HG02938 (cell line): ENCODE results near the gene TNRC6C.

Experiments used
- ATAC-seq: cut with Tn5 transposase; IDR thresholded peaks from one replicate; pipeline ENCODE4 v1.9.1; 2021; ENCODE audit warnings: mild to moderate bottlenecking, moderate library complexity; ENCODE audit not compliant: unreplicated experiment

Gene TNRC6C

GRCh38 chr17:78123258-78123929 lies 164.9 kb downstream of the TNRC6C start:
- ATAC-seq = no peak

- no peak for ATAC-seq
These were observed 165.8 kb downstream of the TNRC6C start for GRCh38 chr17:78124081-78124835.

- no peak for ATAC-seq
These were observed 166.3 kb downstream of the TNRC6C start for GRCh38 chr17:78124836-78125137.

GRCh38 chr17:78125138-78125913 lies 166.8 kb downstream of the TNRC6C start:
- no peak for ATAC-seq

- no peak for ATAC-seq
These were observed 167.7 kb downstream of the TNRC6C start for GRCh38 chr17:78125976-78126894.

GRCh38 chr17:78126895-78127238 lies 168.4 kb downstream of the TNRC6C start:
- ATAC-seq = no peak

GRCh38 chr17:78127239-78127887 lies 168.9 kb downstream of the TNRC6C start:
- no peak for ATAC-seq

- ATAC-seq = no peak
These were observed 169.5 kb downstream of the TNRC6C start for GRCh38 chr17:78127888-78128550.

- no peak for ATAC-seq
These were observed 170.2 kb downstream of the TNRC6C start, which contains the start of gene TMC6 for GRCh38 chr17:78128551-78129350. Gene TMC6 (minus strand): TSS chr17:78128755. CDS start chr17:78126832, 1,923 bp downstream.

GRCh38 chr17:78129351-78130089 lies 171.0 kb downstream of the TNRC6C start:
- ATAC-seq = no peak

GRCh38 chr17:78130090-78130436 lies 171.6 kb downstream of the TNRC6C start:
- ATAC-seq = no peak

- no peak for ATAC-seq
These were observed 172.1 kb downstream of the TNRC6C start, which contains the start of gene TMC8 for GRCh38 chr17:78130437-78131101. Gene TMC8 (plus strand): TSS chr17:78130771. CDS start chr17:78131589, 818 bp downstream.

- no peak for ATAC-seq
These were observed 172.9 kb downstream of the TNRC6C start for GRCh38 chr17:78131172-78132083.

GRCh38 chr17:78132084-78132676 lies 173.7 kb downstream of the TNRC6C start:
- no peak for ATAC-seq

GRCh38 chr17:78132767-78133178 lies 174.3 kb downstream of the TNRC6C start:
- ATAC-seq = no peak
